Esophagus squamous epithelium (tissue), 5 donors: ENCODE results near the gene GRIK1. TPM values are rescaled to one million over a fixed set of nuclear protein-coding genes. Genes with fewer than 3 reads are reported as not detected.

Experiments
- DNase-seq: peaks from one replicate; lab custom pipeline; 2025; lab: John Stamatoyannopoulos, UW
- H3K27ac ChIP-seq, 4 donors: fragments of 200-600 bp; sonication (generic); one replicate each; pipeline ENCODE4 v1.5.1; 2016 to 2019; ENCODE audit warnings: mild to moderate bottlenecking in 1 of 4
- H3K27me3 ChIP-seq, 4 donors: fragments of 200-600 bp; sonication (generic); 1 replicate in 3 of 4; 2 replicates in 1 of 4; pipeline versions ENCODE4 v1.5.1 to v1.6.0; 2017 to 2021; ENCODE audit warnings: antibody characterized with exemption in 1 of 4
- H3K36me3 ChIP-seq, 3 donors: fragments of 200-600 bp; sonication (generic); one replicate each; pipeline ENCODE4 v1.5.1; 2016 to 2019
- H3K4me1 ChIP-seq, 3 donors: fragments of 200-600 bp; sonication (generic); one replicate each; pipeline ENCODE4 v1.5.1; 2017 to 2019
- H3K4me3 ChIP-seq, 4 donors: fragments of 200-600 bp; sonication (generic); 1 replicate in 3 of 4; 2 replicates in 1 of 4; pipeline ENCODE4 v1.5.1; 2016 to 2019; ENCODE audit warnings: mild to moderate bottlenecking in 2 of 4, moderate library complexity in 1 of 4
- H3K9me3 ChIP-seq, 3 donors: fragments of 200-600 bp; sonication (generic); one replicate each; pipeline ENCODE4 v1.5.1; 2016 to 2019
- POLR2A ChIP-seq, 4 donors: fragments of 450-650 bp; IDR thresholded peaks; one replicate each; pipeline ENCODE4 v1.6.1; 2017; ENCODE audit warnings: antibody characterized with exemption in 4 of 4, mild to moderate bottlenecking in 4 of 4, moderate library complexity in 3 of 4
- WGBS, 2 donors: methylation state at CpG; one replicate each; pipeline ENCODE4 v1.1.5; 2018; 5-methylcytosine and 5-hydroxymethylcytosine counted together
- intact Hi-C: fragments of 100-400 bp; cut with DNase I; formaldehyde crosslinking; loops from one replicate; pipeline ENCODE4 v1.15.0; 2022
- total RNA-seq, 4 donors: library from RNA; depleted of rRNA; stranded (reverse); fragments of >200 nt; gene quantifications; one replicate each; pipeline ENCODE4 v1.1.0, GENCODE V29; 2016
- TF ChIP-seq, protein P1 (sequence below), 6 experiments: fragments of 450-650 bp in 4 of 6; fragments of 200-600 bp in 2 of 6; sonication (generic) in 2 of 6; IDR thresholded peaks; one replicate each; pipeline ENCODE4 v1.5.1; 2016 to 2019; ENCODE audit warnings: antibody characterized with exemption in 6 of 6, mild to moderate bottlenecking in 4 of 6, moderate library complexity in 4 of 6
- donor health status: DM: yes; HTN: yes; CAD: no.

Gene GRIK1
- total RNA-seq, 4 donors from 2014 or later = 0.19 TPM; not detected in 3

GRCh38 chr21:29691616-29692491 is 247.9 kb downstream of the GRIK1 start:
- WGBS, 2 donors = 74 to 81% methylated on average over 5 of the region's 5 CpGs
- Histone ChIP-seq H3K27me3 (no peaks in the 10 kb centered on the region), H3K4me3 (no peak overlapping the region), H3K36me3 (no peaks in the 10 kb centered on the region), H3K4me1 (no peaks in the 10 kb centered on the region), H3K27ac (no peak overlapping the region), H3K9me3 (no peaks in the 10 kb centered on the region)
- intact Hi-C loops = no loop called here
- TF ChIP-seq, protein P1, sequence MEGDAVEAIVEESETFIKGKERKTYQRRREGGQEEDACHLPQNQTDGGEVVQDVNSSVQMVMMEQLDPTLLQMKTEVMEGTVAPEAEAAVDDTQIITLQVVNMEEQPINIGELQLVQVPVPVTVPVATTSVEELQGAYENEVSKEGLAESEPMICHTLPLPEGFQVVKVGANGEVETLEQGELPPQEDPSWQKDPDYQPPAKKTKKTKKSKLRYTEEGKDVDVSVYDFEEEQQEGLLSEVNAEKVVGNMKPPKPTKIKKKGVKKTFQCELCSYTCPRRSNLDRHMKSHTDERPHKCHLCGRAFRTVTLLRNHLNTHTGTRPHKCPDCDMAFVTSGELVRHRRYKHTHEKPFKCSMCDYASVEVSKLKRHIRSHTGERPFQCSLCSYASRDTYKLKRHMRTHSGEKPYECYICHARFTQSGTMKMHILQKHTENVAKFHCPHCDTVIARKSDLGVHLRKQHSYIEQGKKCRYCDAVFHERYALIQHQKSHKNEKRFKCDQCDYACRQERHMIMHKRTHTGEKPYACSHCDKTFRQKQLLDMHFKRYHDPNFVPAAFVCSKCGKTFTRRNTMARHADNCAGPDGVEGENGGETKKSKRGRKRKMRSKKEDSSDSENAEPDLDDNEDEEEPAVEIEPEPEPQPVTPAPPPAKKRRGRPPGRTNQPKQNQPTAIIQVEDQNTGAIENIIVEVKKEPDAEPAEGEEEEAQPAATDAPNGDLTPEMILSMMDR (IDR thresholded peaks at IDR 0.05) = no peak
- TF ChIP-seq POLR2A (IDR thresholded peaks at IDR 0.05) = no peak
- no peak for DNase-seq

DNA sequence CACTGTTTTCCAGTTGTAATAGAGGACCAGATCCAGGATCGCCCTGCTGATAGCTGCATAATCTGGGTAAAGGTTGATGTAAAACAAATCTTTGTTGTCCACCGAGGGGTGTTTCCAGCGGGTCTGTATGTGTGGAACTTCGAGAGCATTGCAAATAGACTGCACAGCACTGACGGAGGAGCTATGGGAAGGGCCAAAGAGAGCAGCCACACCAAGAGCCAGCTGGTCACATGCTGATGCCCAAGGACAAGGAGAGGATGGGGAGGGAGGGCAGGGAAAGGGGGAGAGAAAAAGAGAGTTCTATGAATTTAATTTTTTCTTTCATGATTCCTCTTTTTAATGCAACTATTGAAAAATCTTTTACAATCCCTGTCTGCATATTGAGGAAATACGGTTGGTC is 250.0 kb downstream of the GRIK1 start:
- no peaks in the 10 kb centered on the region for H3K36me3 ChIP-seq
- no peaks in the 10 kb centered on the region for H3K27me3 ChIP-seq
- intact Hi-C loops = no loop called here
- WGBS, 2 donors = 82 to 87% methylated on average over 6 of the region's 6 CpGs
- no peak overlapping the region for H3K27ac ChIP-seq
- H3K4me3 ChIP-seq = no peak overlapping the region
- H3K9me3 ChIP-seq = no peaks in the 10 kb centered on the region
- TF ChIP-seq, protein P1 (IDR thresholded peaks at IDR 0.05) = no peak
- no peak for TF ChIP-seq POLR2A (IDR thresholded peaks at IDR 0.05)
- H3K4me1 ChIP-seq = no peaks in the 10 kb centered on the region
- DNase-seq = no peak

DNA sequence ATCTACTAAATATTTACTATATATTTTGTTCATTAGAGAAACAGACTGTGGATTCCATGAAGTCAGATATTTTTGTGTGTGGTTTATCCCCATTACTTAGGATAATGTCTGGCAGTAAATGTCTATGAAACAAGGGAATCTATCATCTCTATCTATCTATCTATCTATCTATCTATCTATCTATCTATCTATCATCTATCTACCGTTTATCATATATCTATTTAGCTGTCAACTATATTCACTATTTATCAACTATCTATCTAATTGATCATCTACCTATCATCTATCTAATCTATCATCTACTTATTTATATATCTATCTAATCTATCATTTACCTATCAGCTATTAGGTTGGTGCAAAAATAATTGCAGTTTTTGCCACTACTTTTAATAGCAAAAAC is 255.7 kb downstream of the GRIK1 start:
- no peak overlapping the region for H3K4me3 ChIP-seq
- TF ChIP-seq, protein P1 (IDR thresholded peaks at IDR 0.05) = no peak
- no peak for TF ChIP-seq POLR2A (IDR thresholded peaks at IDR 0.05)
- H3K27ac ChIP-seq = no peak overlapping the region
- no peaks in the 10 kb centered on the region for H3K9me3 ChIP-seq
- H3K36me3 ChIP-seq = no peaks in the 10 kb centered on the region
- intact Hi-C loops = no loop called here
- no peaks in the 10 kb centered on the region for H3K4me1 ChIP-seq
- no peaks in the 10 kb centered on the region for H3K27me3 ChIP-seq
- 83 to 91% methylated on average over 1 of the region's 1 CpG for WGBS, 2 donors
- no peak for DNase-seq

DNA sequence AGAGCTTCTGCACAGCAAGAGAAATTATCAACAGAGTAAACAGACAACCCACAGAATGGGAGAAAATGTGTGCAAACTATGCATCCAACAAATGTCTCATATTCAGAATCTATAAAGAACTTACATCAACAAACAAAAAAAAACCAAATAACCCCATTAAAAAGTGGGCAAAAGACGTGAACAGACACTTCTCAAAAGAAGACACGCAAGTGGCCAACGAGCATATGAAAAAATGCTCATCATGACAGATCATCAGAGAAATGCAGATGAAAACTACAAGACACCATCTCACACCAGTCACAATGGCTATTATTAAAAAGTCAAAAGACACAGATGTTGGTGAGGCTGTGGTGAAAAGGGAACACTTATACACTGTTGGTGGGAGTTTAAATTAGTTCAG is 257.0 kb downstream of the GRIK1 start:
- Histone ChIP-seq H3K9me3 (no peaks in the 10 kb centered on the region), H3K27ac (no peak overlapping the region), H3K27me3 (no peaks in the 10 kb centered on the region), H3K36me3 (no peaks in the 10 kb centered on the region), H3K4me1 (no peaks in the 10 kb centered on the region), H3K4me3 (no peak overlapping the region)
- WGBS, 2 donors = 77 to 78% methylated on average over 3 of the region's 3 CpGs
- DNase-seq = no peak
- intact Hi-C loops = no loop called here
- no peak for TF ChIP-seq POLR2A (IDR thresholded peaks at IDR 0.05)
- TF ChIP-seq, protein P1 (IDR thresholded peaks at IDR 0.05) = no peak

- no peak for DNase-seq
- no peaks in the 10 kb centered on the region for H3K27me3 ChIP-seq
- 90 to 100% methylated on average over 4 of the region's 4 CpGs for WGBS, 2 donors
- H3K4me1 ChIP-seq = no peaks in the 10 kb centered on the region
- no peak overlapping the region for H3K27ac ChIP-seq
- H3K36me3 ChIP-seq = no peaks in the 10 kb centered on the region
- TF ChIP-seq POLR2A (IDR thresholded peaks at IDR 0.05) = no peak
- TF ChIP-seq, protein P1 (IDR thresholded peaks at IDR 0.05) = no peak
- no peak overlapping the region for H3K4me3 ChIP-seq
- intact Hi-C loops = no loop called here
- no peaks in the 10 kb centered on the region for H3K9me3 ChIP-seq
Measured at GRCh38 chr21:29680273-29680672, 259.5 kb downstream of the GRIK1 start.
